Loucy (cell line): ENCODE data around the gene MUTYH.
"Not testable (repeated sequence)": the region's sequence is repeated elsewhere in the genome, so short reads cannot be mapped to it uniquely, and the experiment has no call there.

Experiments used
- EZH2phosphoT487 ChIP-seq: fragments of 200-600 bp; IDR thresholded peaks from 2 replicates; pipeline ENCODE4 v1.6.1; 2018; ENCODE audit warnings: antibody characterized with exemption, mild to moderate bottlenecking, moderate library complexity, borderline replicate concordance
- TF ChIP-seq, protein P1 (sequence below): fragments of 200-600 bp; sonication (generic); conservative IDR thresholded peaks from 2 replicates; pipeline ENCODE4 v1.5.1; 2014; ENCODE audit warnings: mild to moderate bottlenecking, antibody characterized with exemption, low read length

DNA sequence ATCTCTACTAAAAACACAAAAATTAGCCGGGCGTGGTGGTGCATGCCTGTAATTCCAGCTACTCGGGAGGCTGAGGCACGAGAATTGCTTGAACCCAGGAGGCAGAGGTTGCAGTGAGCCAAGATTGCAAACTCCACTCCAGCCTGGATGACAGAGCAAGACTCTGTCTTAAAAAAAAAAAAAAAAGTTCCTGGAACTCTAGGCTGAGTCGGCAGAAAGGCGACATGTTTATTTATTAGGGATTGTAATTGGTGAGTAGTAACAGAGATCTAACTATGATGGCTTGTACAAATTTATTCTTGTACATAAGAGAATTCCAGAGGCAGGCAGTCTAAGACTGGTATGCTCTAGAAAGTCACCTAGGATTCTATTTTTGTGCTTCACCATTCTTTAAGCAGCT is 49.2 kb downstream of the MUTYH start:
- TF ChIP-seq, protein P1, sequence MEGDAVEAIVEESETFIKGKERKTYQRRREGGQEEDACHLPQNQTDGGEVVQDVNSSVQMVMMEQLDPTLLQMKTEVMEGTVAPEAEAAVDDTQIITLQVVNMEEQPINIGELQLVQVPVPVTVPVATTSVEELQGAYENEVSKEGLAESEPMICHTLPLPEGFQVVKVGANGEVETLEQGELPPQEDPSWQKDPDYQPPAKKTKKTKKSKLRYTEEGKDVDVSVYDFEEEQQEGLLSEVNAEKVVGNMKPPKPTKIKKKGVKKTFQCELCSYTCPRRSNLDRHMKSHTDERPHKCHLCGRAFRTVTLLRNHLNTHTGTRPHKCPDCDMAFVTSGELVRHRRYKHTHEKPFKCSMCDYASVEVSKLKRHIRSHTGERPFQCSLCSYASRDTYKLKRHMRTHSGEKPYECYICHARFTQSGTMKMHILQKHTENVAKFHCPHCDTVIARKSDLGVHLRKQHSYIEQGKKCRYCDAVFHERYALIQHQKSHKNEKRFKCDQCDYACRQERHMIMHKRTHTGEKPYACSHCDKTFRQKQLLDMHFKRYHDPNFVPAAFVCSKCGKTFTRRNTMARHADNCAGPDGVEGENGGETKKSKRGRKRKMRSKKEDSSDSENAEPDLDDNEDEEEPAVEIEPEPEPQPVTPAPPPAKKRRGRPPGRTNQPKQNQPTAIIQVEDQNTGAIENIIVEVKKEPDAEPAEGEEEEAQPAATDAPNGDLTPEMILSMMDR = not testable (repeated sequence)
- TF ChIP-seq EZH2phosphoT487 = not testable (repeated sequence)
